Ramos (cell line): Measurements from ENCODE around the gene HS3ST1.

Source experiments
- in situ Hi-C: fragments of 300-500 bp; cut with MboI; formaldehyde crosslinking; loops from one replicate; pipeline ENCODE4 v1.14.3; 2022; ENCODE audit warnings: low sequenced_read_pairs; ENCODE audit not compliant: unreplicated experiment

Gene HS3ST1

GRCh38 chr4:11436084-11436483 lies 7.4 kb upstream of the HS3ST1 start:
- in situ Hi-C loops: no loop called here

- in situ Hi-C loops: no loop called here
Observed at GRCh38 chr4:11435557-11435956, 6.9 kb upstream of the HS3ST1 start.

- in situ Hi-C loops: no loop called here
Observed at GRCh38 chr4:11431111-11431510, 2.4 kb upstream of the HS3ST1 start.

DNA sequence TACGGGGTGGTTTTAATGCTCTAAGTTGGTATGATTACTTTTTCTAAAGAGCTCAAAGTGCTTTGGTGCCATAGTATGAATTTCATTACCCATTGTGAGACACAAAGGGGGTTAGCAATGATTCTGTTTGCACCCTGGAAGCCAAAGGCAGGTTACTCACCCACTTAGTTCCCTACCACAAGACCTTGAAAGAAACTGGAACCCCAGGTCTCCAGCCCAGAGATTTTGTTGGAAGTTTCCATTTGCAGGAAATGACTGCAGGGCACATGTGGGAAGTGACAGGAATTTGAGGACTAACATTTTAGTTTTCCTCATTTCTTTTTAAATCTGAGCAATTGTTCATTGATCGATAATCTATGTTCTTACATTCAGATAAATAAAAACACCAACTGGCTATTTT lies 1.8 kb upstream of the HS3ST1 start:
- in situ Hi-C loops: no loop called here

- in situ Hi-C loops: no loop called here
Observed at GRCh38 chr4:11429699-11430045, 978 bp upstream of the HS3ST1 start.

- in situ Hi-C loops: no loop called here
Observed at GRCh38 chr4:11428899-11429698, 405 bp upstream of the HS3ST1 start.

- in situ Hi-C loops: no loop called here
Observed at GRCh38 chr4:11427121-11427996, 1.3 kb downstream of the HS3ST1 start.

DNA sequence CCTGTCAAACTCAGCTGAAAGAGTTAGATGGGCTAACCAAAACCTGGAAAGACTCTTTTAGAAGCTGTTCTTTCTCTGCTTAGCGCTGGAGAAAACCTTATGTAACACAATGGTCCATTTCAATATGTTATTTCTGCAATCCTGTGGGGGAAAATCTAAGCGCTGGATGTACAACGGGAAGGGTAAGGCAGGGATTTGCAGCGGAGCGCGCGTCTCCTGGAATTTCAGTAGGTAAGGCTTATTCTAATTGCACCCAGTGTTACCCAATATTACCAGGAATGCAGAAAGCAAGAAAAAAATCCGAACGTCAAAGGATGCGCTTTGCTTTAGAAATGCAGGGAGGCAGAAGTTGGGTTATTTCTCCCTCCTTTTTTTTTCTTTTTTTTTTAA lies 2.0 kb downstream of the HS3ST1 start:
- in situ Hi-C loops: no loop called here

- in situ Hi-C loops: no loop called here
Observed at GRCh38 chr4:11426003-11426402, 2.7 kb downstream of the HS3ST1 start.

- in situ Hi-C loops: loop anchor here (25.0 kb wide), 1 partner anchor 863 kb away; no protein-coding TSS in a partner anchor
Observed at GRCh38 chr4:11424856-11425255, 3.8 kb downstream of the HS3ST1 start.

DNA sequence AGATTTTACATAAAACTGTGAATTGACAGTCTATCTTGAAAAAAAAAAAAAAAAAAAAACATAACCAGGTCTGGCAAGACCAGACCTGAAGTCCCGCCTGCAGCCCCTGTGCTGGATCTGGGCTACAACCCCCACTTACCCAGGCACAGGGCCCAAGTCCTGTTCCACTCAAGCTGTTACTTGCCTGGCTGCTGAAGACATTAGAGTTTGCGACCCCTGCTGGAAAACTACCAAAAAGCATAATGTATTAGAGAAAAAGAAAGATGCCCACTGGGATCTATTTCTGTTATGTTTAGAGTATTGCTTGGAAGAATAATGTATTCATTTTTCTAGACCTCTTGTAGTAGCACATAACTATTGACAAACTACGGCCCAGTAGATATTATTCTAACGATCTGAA lies 4.7 kb downstream of the HS3ST1 start:
- in situ Hi-C loops: loop anchor here (25.0 kb wide), 1 partner anchor 862 kb away; no protein-coding TSS in a partner anchor

DNA sequence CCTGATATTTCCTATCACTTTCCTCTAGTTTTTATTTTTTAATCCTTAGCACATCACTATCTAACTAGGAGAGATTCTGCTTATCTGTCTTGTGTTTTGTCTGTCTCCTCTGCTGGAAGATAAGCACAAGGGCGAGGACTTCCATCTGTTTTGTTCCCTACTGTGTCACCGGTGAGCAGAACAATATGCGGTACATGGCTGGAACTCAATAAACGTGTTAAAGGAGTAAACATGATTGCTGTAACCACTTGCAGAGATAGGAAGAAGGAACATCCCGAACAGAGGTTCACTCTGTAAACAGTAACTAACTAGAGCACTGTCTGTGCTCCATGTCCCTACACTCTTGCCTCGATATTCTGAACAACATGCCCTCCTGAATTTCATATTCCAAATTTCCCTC lies 5.2 kb downstream of the HS3ST1 start:
- in situ Hi-C loops: loop anchor here (25.0 kb wide), 1 partner anchor 861 kb away; no protein-coding TSS in a partner anchor

- in situ Hi-C loops: loop anchor here (25.0 kb wide), 1 partner anchor 859 kb away; no protein-coding TSS in a partner anchor
Observed at GRCh38 chr4:11421116-11421515, 7.6 kb downstream of the HS3ST1 start.

DNA sequence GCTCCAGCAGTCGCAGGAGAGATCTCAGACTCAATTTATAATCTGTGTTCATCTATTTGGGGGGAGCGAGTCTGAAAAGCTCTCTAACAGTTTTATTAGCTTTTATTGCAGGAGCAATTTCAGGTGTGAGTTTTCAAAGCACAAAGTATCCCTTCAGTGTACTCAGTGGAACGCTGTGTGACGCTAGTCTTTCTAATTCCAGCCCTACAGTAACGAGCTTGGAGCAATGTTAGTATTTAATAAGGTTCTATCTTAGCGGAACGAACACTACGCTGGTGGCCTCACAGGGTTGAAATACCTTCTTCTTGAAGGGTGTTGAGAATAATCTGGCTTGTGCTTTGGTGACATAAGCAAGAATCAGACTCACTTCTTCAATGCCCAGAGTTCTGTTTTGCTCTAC lies 8.4 kb downstream of the HS3ST1 start:
- in situ Hi-C loops: loop anchor here (25.0 kb wide), 1 partner anchor 858 kb away; no protein-coding TSS in a partner anchor

DNA sequence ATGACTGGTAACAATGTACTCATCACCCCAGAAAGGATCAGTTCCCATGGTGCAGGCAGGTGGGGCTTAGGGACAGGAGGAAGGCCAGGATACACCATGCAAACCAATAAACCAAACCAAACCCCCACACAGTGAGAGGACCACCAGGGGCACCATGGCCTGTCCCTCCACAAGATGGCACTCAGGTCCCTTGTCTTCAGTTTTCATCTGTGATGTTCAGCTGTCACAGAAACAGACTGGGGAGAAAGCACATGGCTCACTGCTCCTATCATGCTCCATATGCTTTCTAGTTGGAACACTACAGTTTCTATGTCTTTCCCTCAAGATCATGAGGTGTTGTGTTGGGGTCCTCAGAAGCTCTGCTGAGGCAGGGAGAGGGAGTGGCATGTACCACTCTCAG lies 10.1 kb downstream of the HS3ST1 start:
- in situ Hi-C loops: loop anchor here (25.0 kb wide), 1 partner anchor 856 kb away; no protein-coding TSS in a partner anchor

- in situ Hi-C loops: loop anchor here (25.0 kb wide), 1 partner anchor 854 kb away; no protein-coding TSS in a partner anchor
Observed at GRCh38 chr4:11416767-11417113, 12.0 kb downstream of the HS3ST1 start.

DNA sequence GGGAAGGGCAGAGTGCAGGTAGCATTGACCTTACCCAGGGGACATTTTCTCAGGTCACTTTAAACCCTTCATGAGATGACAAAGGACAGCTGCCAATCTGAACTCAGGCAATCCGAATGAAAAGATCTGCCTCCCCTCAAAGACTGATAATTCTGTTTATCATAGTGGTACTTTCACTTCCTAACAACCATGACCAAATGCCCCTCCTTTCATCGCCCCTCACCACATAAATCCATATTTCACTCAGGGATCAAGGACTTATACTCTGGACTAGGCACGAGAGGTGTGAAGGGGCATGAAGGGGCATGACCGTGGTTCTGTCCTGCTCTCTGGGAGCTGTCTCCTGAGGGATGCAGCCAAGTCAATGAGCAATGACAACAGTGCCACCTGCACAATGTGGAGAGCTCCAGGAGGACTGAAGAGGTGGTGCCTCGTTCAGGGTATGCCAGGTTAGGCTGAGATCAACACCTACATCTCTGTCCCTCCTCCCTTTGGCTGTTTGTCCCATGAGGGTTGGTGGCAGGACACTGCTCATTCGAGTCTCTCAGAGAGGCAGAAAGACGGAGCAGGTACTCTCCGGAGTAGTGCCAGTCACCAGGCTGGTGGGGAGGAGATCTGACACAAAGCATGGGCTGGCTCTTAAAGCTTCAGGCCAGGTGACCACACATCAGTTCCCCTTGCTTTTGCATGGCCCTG lies 12.5 kb downstream of the HS3ST1 start:
- in situ Hi-C loops: loop anchor here (25.0 kb wide), 1 partner anchor 854 kb away; no protein-coding TSS in a partner anchor

- in situ Hi-C loops: loop anchor here (25.0 kb wide), 1 partner anchor 853 kb away; no protein-coding TSS in a partner anchor
Observed at GRCh38 chr4:11415409-11416070, 13.2 kb downstream of the HS3ST1 start.

DNA sequence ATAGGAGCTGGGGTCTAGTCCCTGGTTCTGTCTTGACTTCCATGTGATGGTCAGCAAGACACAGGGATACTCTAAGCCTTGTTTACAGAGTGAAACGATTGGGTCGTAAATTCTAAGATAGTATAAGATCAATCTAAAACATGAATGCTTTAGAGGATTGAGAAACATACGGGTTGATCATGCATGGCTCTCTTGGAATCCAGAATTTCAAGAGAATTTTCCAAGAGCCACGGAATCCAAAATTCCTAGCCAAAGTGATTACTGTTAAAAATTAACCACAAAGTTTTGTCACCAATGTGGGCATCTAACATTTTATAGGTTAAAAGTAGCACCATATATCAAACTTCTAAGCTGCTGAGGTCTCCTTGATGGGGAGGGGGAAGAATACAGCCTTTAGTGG lies 16.5 kb downstream of the HS3ST1 start:
- in situ Hi-C loops: loop anchor here (25.0 kb wide), 1 partner anchor 850 kb away; no protein-coding TSS in a partner anchor

DNA sequence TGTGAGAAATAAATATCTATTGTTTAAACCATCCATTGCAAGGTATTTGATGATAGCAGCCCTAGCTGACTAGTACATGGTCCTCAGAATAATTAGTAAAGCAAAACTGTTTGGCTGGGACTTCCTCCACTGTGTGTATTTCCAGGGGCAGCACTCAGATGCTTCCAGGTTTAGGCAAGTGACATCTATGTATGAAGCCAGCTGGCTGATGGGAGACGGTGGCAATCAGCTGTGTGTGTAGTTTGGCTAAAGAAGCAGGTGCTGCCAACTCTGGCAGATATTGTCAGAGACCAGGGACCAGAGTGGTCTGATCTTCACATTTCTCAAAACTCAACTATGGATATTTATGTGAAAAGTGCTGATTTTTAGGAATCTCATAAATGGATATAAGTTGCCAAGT lies 19.1 kb downstream of the HS3ST1 start:
- in situ Hi-C loops: loop anchor here (25.0 kb wide), 1 partner anchor 847 kb away; no protein-coding TSS in a partner anchor
